Glutamatergic neuron (in vitro differentiated cells): ENCODE results near the gene MICU1. TPM values are rescaled to one million over a fixed set of nuclear protein-coding genes. Genes with fewer than 3 reads are reported as not detected.
"Not testable (repeated sequence)": the region's sequence is repeated elsewhere in the genome, so short reads cannot be mapped to it uniquely, and the experiment has no call there.

Source experiments
- DNase-seq: peaks from one replicate; pipeline ENCODE4 v3.0.0; 2022
- H3K27ac Mint-ChIP-seq: one replicate; pipeline ENCODE4 v1.8.0; 2020; ENCODE audit warnings: mild to moderate bottlenecking, mixed read lengths, inconsistent platforms; ENCODE audit not compliant: unreplicated experiment
- H3K27me3 Mint-ChIP-seq: one replicate; pipeline ENCODE4 v1.8.0; 2020; ENCODE audit warnings: mild to moderate bottlenecking, moderate library complexity, mixed read lengths, inconsistent platforms; ENCODE audit not compliant: unreplicated experiment
- H3K36me3 Mint-ChIP-seq: one replicate; pipeline ENCODE4 v1.8.0; 2020; ENCODE audit warnings: mild to moderate bottlenecking, mixed read lengths, inconsistent platforms; ENCODE audit not compliant: unreplicated experiment
- H3K4me1 Mint-ChIP-seq: one replicate; pipeline ENCODE4 v1.8.0; 2020; ENCODE audit warnings: mild to moderate bottlenecking, low read depth, mixed read lengths, inconsistent platforms; ENCODE audit not compliant: unreplicated experiment
- H3K4me3 Mint-ChIP-seq: one replicate; pipeline ENCODE4 v1.8.0; 2020; ENCODE audit warnings: mild to moderate bottlenecking, mixed read lengths, inconsistent platforms; ENCODE audit not compliant: unreplicated experiment
- H3K9me3 Mint-ChIP-seq: one replicate; pipeline ENCODE4 v1.8.0; 2020; ENCODE audit warnings: mild to moderate bottlenecking, moderate library complexity, mixed read lengths, inconsistent platforms; ENCODE audit not compliant: unreplicated experiment
- total RNA-seq: library from RNA; stranded (reverse); fragmentation: NEBNext Ultra II Directional; extraction: Animal tissue kit (Norgen Biotek cat#: 25700); gene quantifications from one replicate; pipeline ENCODE4 v1.2.1, GENCODE V29; 2021; ENCODE audit not compliant: unreplicated experiment
- TF ChIP-seq, protein P1 (sequence below): fragments of 200-600 bp; sonication (generic); IDR thresholded peaks from one replicate; pipeline ENCODE4 v1.5.0; 2021; ENCODE audit not compliant: partially characterized antibody, unreplicated experiment

Gene MICU1
- total RNA-seq, 1 donor from 2014 or later: 33.5 TPM

DNA sequence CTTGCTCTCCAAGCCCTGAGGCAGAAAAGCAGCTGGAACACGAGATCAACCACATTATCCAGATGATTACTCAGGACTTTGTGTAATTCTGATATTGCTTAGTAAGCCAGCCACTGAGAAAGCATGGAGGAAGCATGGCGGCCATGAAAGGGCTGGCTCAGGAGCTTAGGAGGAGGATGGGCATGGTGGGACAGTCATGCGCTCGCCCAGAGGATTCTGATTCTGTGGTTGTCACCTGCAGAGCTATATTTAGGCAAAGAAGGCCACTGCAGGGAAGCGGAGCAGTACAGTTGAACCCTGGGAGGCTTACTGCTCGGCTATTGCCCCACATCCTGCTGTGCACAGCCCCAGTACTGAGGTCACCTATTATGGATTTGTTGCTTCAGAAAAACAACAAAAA is 142.4 kb downstream of the MICU1 start:
- Mint-ChIP-seq H3K27ac (no peak overlapping the region), H3K4me3 (no peak overlapping the region), H3K27me3 (no peaks in the 10 kb centered on the region), H3K36me3 (no peaks in the 10 kb centered on the region), H3K9me3 (no peaks in the 10 kb centered on the region), H3K4me1 (no peaks in the 10 kb centered on the region)
- TF ChIP-seq, protein P1, sequence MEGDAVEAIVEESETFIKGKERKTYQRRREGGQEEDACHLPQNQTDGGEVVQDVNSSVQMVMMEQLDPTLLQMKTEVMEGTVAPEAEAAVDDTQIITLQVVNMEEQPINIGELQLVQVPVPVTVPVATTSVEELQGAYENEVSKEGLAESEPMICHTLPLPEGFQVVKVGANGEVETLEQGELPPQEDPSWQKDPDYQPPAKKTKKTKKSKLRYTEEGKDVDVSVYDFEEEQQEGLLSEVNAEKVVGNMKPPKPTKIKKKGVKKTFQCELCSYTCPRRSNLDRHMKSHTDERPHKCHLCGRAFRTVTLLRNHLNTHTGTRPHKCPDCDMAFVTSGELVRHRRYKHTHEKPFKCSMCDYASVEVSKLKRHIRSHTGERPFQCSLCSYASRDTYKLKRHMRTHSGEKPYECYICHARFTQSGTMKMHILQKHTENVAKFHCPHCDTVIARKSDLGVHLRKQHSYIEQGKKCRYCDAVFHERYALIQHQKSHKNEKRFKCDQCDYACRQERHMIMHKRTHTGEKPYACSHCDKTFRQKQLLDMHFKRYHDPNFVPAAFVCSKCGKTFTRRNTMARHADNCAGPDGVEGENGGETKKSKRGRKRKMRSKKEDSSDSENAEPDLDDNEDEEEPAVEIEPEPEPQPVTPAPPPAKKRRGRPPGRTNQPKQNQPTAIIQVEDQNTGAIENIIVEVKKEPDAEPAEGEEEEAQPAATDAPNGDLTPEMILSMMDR: no peak
- DNase-seq: no peak

DNA sequence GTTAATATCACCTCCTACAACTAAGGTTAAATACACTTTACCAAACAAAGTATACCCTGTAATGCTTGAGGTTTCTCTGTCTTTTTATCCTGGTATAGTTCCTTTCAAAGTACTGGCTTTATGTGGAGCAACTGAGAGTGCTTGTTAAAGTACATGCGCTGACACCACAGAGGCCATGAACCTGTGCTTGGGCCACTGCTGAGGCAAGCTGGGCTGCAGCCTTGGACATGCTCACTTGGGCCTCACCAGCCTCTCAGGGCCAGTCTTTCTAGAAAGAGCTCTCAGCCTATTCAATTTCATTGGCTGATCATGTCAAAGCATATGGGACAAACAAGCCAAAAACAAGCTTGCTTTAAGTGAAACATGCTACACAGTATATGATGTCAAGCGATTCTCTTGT is 145.0 kb downstream of the MICU1 start:
- Mint-ChIP-seq H3K36me3 (no peaks in the 10 kb centered on the region), H3K27me3 (no peaks in the 10 kb centered on the region)

DNA sequence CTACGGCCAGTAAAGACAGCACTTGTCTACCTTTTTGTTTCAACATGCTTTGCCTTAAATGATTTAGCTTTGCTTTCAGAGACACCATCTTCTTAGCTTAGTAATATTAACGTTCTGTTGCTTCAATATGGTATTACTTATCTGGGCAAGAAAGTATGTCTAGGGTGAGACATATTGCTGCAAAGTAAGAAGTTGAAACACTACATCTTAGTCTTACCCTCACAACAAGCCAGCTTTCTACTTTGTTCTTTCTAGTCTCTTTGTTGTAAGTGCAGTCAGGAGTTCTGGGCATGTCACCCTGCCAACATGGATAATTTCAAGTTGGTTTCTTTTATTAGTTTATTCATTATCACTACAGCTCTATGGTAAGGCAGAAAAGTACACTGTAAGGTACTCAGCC is 148.4 kb downstream of the MICU1 start:
- DNase-seq: no peak
- Mint-ChIP-seq H3K4me1 (no peaks in the 10 kb centered on the region), H3K36me3 (no peaks in the 10 kb centered on the region), H3K9me3 (no peaks in the 10 kb centered on the region), H3K27me3 (no peaks in the 10 kb centered on the region), H3K4me3 (no peak overlapping the region), H3K27ac (no peak overlapping the region)
- TF ChIP-seq, protein P1: no peak

More for the DNA sequence above, 145.0 kb downstream of the MICU1 start:
- no peaks in the 10 kb centered on the region for H3K9me3 Mint-ChIP-seq
- no peaks in the 10 kb centered on the region for H3K4me1 Mint-ChIP-seq
- TF ChIP-seq, protein P1: no peak
- DNase-seq: no peak
- no peak overlapping the region for H3K27ac Mint-ChIP-seq
- H3K4me3 Mint-ChIP-seq: no peak overlapping the region

DNA sequence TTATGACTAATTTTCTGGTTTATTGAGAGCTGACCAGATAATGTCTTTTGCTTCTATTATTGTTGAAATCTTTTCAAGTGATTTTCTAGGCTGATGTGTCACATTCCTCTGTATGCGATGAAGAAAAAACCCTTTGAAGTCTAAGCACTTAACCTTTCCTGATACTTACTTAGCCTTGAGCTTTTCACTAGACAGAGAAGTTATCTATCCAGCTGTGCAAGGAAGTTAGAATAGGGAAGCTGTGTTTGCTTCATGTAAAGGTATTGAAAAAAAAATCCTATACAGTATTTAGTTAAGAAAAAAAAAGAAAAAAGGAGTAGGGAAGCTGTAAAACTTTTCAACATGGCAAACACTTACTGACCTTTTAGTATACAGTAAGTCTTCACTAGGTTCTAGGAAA is 153.6 kb downstream of the MICU1 start:
- no peaks in the 10 kb centered on the region for H3K27me3 Mint-ChIP-seq
- no peak for DNase-seq
- H3K27ac Mint-ChIP-seq: no peak overlapping the region
- H3K36me3 Mint-ChIP-seq: no peaks in the 10 kb centered on the region
- no peaks in the 10 kb centered on the region for H3K4me1 Mint-ChIP-seq
- TF ChIP-seq, protein P1: no peak
- H3K9me3 Mint-ChIP-seq: peaks cover 2% of the 10 kb centered on the region
- H3K4me3 Mint-ChIP-seq: no peak overlapping the region

DNA sequence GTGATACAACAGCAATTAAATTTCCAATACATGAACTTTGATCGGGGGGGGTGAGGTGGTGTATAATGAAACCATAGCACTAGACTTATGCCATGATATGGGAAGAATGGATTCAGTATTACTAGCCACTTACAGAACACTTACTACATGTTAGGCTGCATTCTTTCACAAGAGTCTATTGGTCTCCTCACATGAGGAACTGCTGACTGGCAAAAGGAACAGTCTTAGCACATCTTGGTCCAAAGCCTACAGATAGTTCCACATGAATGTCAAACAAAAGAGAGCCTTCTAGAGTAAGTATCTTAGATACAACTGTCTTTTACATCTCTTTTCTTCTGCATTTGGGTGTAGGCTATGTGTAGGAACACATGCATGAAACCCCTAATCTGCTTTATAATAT is 155.2 kb downstream of the MICU1 start:
- no peak overlapping the region for H3K27ac Mint-ChIP-seq
- TF ChIP-seq, protein P1: no peak
- H3K4me1 Mint-ChIP-seq: no peaks in the 10 kb centered on the region
- H3K36me3 Mint-ChIP-seq: no peaks in the 10 kb centered on the region
- H3K4me3 Mint-ChIP-seq: no peak overlapping the region
- no peak for DNase-seq
- no peaks in the 10 kb centered on the region for H3K27me3 Mint-ChIP-seq
- H3K9me3 Mint-ChIP-seq: peaks cover 2% of the 10 kb centered on the region

DNA sequence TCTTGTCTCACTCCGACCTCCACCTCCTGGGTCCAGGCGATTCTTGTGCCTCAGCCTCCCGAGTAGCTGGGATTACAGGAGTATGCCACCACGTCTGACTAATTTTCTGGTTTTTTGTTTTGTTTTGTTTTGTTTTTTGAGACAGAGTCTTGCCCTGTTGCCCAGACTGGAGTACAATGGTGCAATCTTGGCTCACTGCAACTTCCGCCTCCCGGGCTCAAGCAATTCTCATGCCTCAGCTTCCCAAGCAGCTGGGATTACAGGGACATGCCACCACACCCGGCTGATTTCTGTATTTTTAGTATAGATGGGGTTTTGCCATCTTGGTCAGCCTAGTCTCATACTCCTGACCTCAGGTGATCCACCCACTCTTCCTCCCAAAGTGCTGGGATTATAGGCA is 158.8 kb downstream of the MICU1 start:
- H3K4me3 Mint-ChIP-seq, H3K4me1 Mint-ChIP-seq, H3K9me3 Mint-ChIP-seq, H3K27ac Mint-ChIP-seq, H3K27me3 Mint-ChIP-seq, H3K36me3 Mint-ChIP-seq, DNase-seq: not testable (repeated sequence)
